Vagina (tissue), 2 donors: ENCODE data around the gene TMEM62. TPM values are rescaled to one million over a fixed set of nuclear protein-coding genes. Genes with fewer than 3 reads are reported as not detected.

ENCODE experiments used
- DNase-seq, 2 donors: peaks; one replicate each; pipeline ENCODE4 v3.0.0-alpha.2; 2017; ENCODE audit errors: extremely low spot score in 2 of 2
- H3K27ac ChIP-seq: fragments of 200-600 bp; sonication (generic); one replicate; pipeline ENCODE4 v1.5.1; 2019
- H3K27me3 ChIP-seq: fragments of 200-600 bp; sonication (generic); one replicate; pipeline ENCODE4 v1.5.1; 2019
- H3K36me3 ChIP-seq, 2 donors: fragments of 200-600 bp; sonication (generic); one replicate each; pipeline ENCODE4 v1.5.1; 2017 to 2019
- H3K4me1 ChIP-seq: fragments of 200-600 bp; sonication (generic); one replicate; pipeline ENCODE4 v1.5.1; 2019
- H3K4me3 ChIP-seq, 2 donors: fragments of 200-600 bp; sonication (generic); 1 replicate in 1 of 2; 2 replicates in 1 of 2; pipeline ENCODE4 v1.5.1; 2016 to 2019
- H3K9me3 ChIP-seq: fragments of 200-600 bp; sonication (generic); one replicate; pipeline ENCODE4 v1.5.1; 2019
- POLR2A ChIP-seq, 2 donors: fragments of 450-650 bp; IDR thresholded peaks; one replicate each; pipeline ENCODE4 v1.6.1; 2017; ENCODE audit warnings: antibody characterized with exemption in 2 of 2, mild to moderate bottlenecking in 2 of 2, moderate library complexity in 2 of 2
- POLR2AphosphoS5 ChIP-seq, 2 donors: sonication (generic); formaldehyde crosslinking; IDR thresholded peaks; one replicate each; pipeline ENCODE4 v1.9.0; 2017; ENCODE audit warnings: antibody characterized with exemption in 2 of 2, mild to moderate bottlenecking in 2 of 2, low read depth in 1 of 2; ENCODE audit not compliant: insufficient read depth in 1 of 2
- intact Hi-C: fragments of 100-400 bp; cut with DNase I; formaldehyde crosslinking; loops from one replicate; pipeline ENCODE4 v1.15.1; 2023
- total RNA-seq: library from RNA; depleted of rRNA; stranded (reverse); fragments of >200 nt; gene quantifications from one replicate; pipeline ENCODE4 v1.2.3, GENCODE V29; 2016
- TF ChIP-seq, protein P1 (sequence below), 3 experiments: fragments of 450-650 bp in 2 of 3; fragments of 200-600 bp in 1 of 3; sonication (generic) in 1 of 3; IDR thresholded peaks; one replicate each; pipeline ENCODE4 v1.5.1; 2017 to 2019; ENCODE audit warnings: antibody characterized with exemption in 3 of 3, mild to moderate bottlenecking in 2 of 3, moderate library complexity in 2 of 3

TMEM62 gene
- total RNA-seq, 1 donor from 2014 or later: 86.9 TPM

GRCh38 chr15:43209059-43209824 is 75.9 kb downstream of the TMEM62 start:
- intact Hi-C loops: no loop called here
- Histone ChIP-seq H3K36me3 (no peaks in the 10 kb centered on the region), H3K27me3 (no peaks in the 10 kb centered on the region), H3K4me3 (no peak overlapping the region), H3K4me1 (no peaks in the 10 kb centered on the region), H3K27ac (no peak overlapping the region), H3K9me3 (no peaks in the 10 kb centered on the region)
- no peak for DNase-seq
- TF ChIP-seq POLR2A (IDR thresholded peaks at IDR 0.05) (no peak), POLR2AphosphoS5 (IDR thresholded peaks at IDR 0.05; ENCODE audit: insufficient read depth in 1 of 2, low read depth in 1 of 2) (no peak)
- TF ChIP-seq, protein P1, sequence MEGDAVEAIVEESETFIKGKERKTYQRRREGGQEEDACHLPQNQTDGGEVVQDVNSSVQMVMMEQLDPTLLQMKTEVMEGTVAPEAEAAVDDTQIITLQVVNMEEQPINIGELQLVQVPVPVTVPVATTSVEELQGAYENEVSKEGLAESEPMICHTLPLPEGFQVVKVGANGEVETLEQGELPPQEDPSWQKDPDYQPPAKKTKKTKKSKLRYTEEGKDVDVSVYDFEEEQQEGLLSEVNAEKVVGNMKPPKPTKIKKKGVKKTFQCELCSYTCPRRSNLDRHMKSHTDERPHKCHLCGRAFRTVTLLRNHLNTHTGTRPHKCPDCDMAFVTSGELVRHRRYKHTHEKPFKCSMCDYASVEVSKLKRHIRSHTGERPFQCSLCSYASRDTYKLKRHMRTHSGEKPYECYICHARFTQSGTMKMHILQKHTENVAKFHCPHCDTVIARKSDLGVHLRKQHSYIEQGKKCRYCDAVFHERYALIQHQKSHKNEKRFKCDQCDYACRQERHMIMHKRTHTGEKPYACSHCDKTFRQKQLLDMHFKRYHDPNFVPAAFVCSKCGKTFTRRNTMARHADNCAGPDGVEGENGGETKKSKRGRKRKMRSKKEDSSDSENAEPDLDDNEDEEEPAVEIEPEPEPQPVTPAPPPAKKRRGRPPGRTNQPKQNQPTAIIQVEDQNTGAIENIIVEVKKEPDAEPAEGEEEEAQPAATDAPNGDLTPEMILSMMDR (IDR thresholded peaks at IDR 0.05): no peak

GRCh38 chr15:43210172-43210745 is 76.9 kb downstream of the TMEM62 start:
- no peaks in the 10 kb centered on the region for H3K4me1 ChIP-seq
- DNase-seq: no peak

GRCh38 chr15:43210807-43211206 is 77.4 kb downstream of the TMEM62 start:
- H3K4me1 ChIP-seq: no peaks in the 10 kb centered on the region
- TF ChIP-seq POLR2AphosphoS5 (IDR thresholded peaks at IDR 0.05; ENCODE audit: insufficient read depth in 1 of 2, low read depth in 1 of 2) (no peak), POLR2A (IDR thresholded peaks at IDR 0.05) (no peak)
- H3K36me3 ChIP-seq: no peaks in the 10 kb centered on the region
- no peaks in the 10 kb centered on the region for H3K9me3 ChIP-seq
- H3K27me3 ChIP-seq: no peaks in the 10 kb centered on the region
- intact Hi-C loops: no loop called here
- DNase-seq: no peak
- H3K4me3 ChIP-seq: no peak overlapping the region
- no peak overlapping the region for H3K27ac ChIP-seq

More at GRCh38 chr15:43210172-43210745, 76.9 kb downstream of the TMEM62 start:
- intact Hi-C loops: no loop called here
- TF ChIP-seq POLR2A (IDR thresholded peaks at IDR 0.05) (no peak), POLR2AphosphoS5 (IDR thresholded peaks at IDR 0.05; ENCODE audit: insufficient read depth in 1 of 2, low read depth in 1 of 2) (no peak)
- TF ChIP-seq, protein P1 (IDR thresholded peaks at IDR 0.05): no peak
- no peaks in the 10 kb centered on the region for H3K9me3 ChIP-seq
- H3K4me3 ChIP-seq: no peak overlapping the region
- H3K27ac ChIP-seq: no peak overlapping the region
- H3K27me3 ChIP-seq: no peaks in the 10 kb centered on the region
- no peaks in the 10 kb centered on the region for H3K36me3 ChIP-seq

DNA sequence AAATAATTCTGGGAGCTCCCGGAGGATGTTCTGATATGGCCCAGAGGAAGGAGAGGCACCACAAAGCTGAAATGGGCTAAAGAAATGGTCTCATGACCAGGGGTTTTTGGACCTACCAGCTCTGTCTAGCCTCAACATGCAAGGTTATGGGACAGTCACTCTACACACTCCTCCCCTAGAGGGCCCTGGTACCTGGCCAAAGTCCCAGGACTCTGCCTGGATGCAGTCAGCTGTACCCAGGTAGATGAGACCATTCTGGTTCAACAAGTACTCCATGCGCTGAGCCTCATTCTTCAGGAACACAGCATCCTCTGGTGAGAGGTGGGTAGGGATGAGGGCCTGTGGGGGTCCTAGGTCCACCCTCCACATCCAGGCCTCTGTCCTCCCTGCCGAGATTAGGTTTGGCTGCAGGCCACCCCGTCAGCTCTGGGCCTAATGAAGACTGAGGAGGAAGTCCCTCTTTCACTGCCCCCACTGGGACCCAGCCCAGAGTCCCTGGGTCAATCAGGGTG is 77.9 kb downstream of the TMEM62 start:
- Histone ChIP-seq H3K36me3 (no peaks in the 10 kb centered on the region), H3K9me3 (no peaks in the 10 kb centered on the region), H3K4me1 (no peaks in the 10 kb centered on the region), H3K4me3 (no peak overlapping the region), H3K27me3 (no peaks in the 10 kb centered on the region), H3K27ac (no peak overlapping the region)
- intact Hi-C loops: no loop called here
- TF ChIP-seq POLR2A (IDR thresholded peaks at IDR 0.05) (no peak), POLR2AphosphoS5 (IDR thresholded peaks at IDR 0.05; ENCODE audit: insufficient read depth in 1 of 2, low read depth in 1 of 2) (no peak)
- TF ChIP-seq, protein P1 (IDR thresholded peaks at IDR 0.05): no peak
- DNase-seq: no peak

DNA sequence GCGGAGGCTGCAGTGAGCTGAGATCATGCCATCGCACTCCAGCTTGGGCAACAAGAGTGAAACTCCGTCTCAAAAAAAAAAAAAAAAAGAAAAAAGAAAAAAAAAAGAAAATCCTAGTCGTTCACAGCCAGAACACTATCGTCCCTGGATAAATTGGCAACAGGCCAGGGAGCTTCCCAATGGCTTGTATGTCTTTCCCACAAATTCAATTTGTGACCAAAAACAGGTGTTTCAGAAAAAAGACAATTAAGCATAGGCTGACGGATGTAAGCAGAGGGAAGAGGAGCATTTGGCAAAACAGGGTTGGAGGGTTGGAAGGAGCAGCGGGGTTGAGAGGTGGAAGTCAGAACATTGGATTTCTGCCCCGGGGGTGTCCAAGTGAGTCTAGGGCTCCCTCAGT is 78.9 kb downstream of the TMEM62 start:
- Histone ChIP-seq H3K9me3 (no peaks in the 10 kb centered on the region), H3K4me1 (no peaks in the 10 kb centered on the region), H3K36me3 (no peaks in the 10 kb centered on the region), H3K27me3 (no peaks in the 10 kb centered on the region), H3K27ac (no peak overlapping the region), H3K4me3 (no peak overlapping the region)
- intact Hi-C loops: no loop called here
- no peak for DNase-seq
- TF ChIP-seq POLR2A (IDR thresholded peaks at IDR 0.05) (no peak), POLR2AphosphoS5 (IDR thresholded peaks at IDR 0.05; ENCODE audit: insufficient read depth in 1 of 2, low read depth in 1 of 2) (no peak)
- TF ChIP-seq, protein P1 (IDR thresholded peaks at IDR 0.05): no peak
